Glutamatergic neuron (in vitro differentiated cells): ENCODE data around the gene AMZ2. TPM values are rescaled to one million over a fixed set of nuclear protein-coding genes. Genes with fewer than 3 reads are reported as not detected.
A peak's percentile ranks its signal among the peaks of the same experiment; 100 is the strongest.
"Not testable (repeated sequence)": the region's sequence is repeated elsewhere in the genome, so short reads cannot be mapped to it uniquely, and the experiment has no call there.

ENCODE experiments used
- DNase-seq: peaks from one replicate; pipeline ENCODE4 v3.0.0; 2022
- H3K27ac Mint-ChIP-seq: one replicate; pipeline ENCODE4 v1.8.0; 2020; ENCODE audit warnings: mild to moderate bottlenecking, mixed read lengths, inconsistent platforms; ENCODE audit not compliant: unreplicated experiment
- H3K27me3 Mint-ChIP-seq: one replicate; pipeline ENCODE4 v1.8.0; 2020; ENCODE audit warnings: mild to moderate bottlenecking, moderate library complexity, mixed read lengths, inconsistent platforms; ENCODE audit not compliant: unreplicated experiment
- H3K36me3 Mint-ChIP-seq: one replicate; pipeline ENCODE4 v1.8.0; 2020; ENCODE audit warnings: mild to moderate bottlenecking, mixed read lengths, inconsistent platforms; ENCODE audit not compliant: unreplicated experiment
- H3K4me1 Mint-ChIP-seq: one replicate; pipeline ENCODE4 v1.8.0; 2020; ENCODE audit warnings: mild to moderate bottlenecking, low read depth, mixed read lengths, inconsistent platforms; ENCODE audit not compliant: unreplicated experiment
- H3K4me3 Mint-ChIP-seq: one replicate; pipeline ENCODE4 v1.8.0; 2020; ENCODE audit warnings: mild to moderate bottlenecking, mixed read lengths, inconsistent platforms; ENCODE audit not compliant: unreplicated experiment
- H3K9me3 Mint-ChIP-seq: one replicate; pipeline ENCODE4 v1.8.0; 2020; ENCODE audit warnings: mild to moderate bottlenecking, moderate library complexity, mixed read lengths, inconsistent platforms; ENCODE audit not compliant: unreplicated experiment
- total RNA-seq: library from RNA; stranded (reverse); fragmentation: NEBNext Ultra II Directional; extraction: Animal tissue kit (Norgen Biotek cat#: 25700); gene quantifications from one replicate; pipeline ENCODE4 v1.2.1, GENCODE V29; 2021; ENCODE audit not compliant: unreplicated experiment
- TF ChIP-seq, protein P1 (sequence below): fragments of 200-600 bp; sonication (generic); IDR thresholded peaks from one replicate; pipeline ENCODE4 v1.5.0; 2021; ENCODE audit not compliant: partially characterized antibody, unreplicated experiment

Gene AMZ2
- total RNA-seq, 1 donor from 2014 or later: 68.5 TPM

DNA sequence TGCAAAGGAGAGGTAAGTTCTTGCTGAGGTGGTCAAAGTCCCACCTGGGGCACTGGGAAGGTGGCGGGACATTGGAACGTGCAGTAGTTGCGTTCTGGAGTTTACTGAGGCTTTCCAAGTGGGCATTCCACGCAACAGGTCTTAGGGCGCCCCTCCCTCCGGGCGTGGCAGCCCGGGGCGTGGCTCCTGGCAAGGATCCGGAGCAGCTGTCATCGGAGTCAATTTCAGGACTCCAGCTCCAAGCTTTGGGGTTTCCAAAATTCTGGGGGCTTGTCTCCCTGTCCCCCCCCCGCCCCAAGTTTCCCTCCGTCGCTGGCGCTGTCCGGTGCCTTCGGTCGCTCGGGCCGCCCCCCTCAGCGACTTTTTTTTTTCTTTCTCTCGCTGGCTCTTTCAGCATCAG lies 43.1 kb upstream of the AMZ2 start:
- H3K27me3 Mint-ChIP-seq: peaks cover 13% of the 10 kb centered on the region
- peaks cover 8% of the 10 kb centered on the region for H3K9me3 Mint-ChIP-seq
- no peak for DNase-seq
- H3K4me3 Mint-ChIP-seq: peak overlapping the region; percentile 52
- no peaks in the 10 kb centered on the region for H3K36me3 Mint-ChIP-seq
- H3K4me1 Mint-ChIP-seq: peaks cover 13% of the 10 kb centered on the region
- no peak overlapping the region for H3K27ac Mint-ChIP-seq
- TF ChIP-seq, protein P1, sequence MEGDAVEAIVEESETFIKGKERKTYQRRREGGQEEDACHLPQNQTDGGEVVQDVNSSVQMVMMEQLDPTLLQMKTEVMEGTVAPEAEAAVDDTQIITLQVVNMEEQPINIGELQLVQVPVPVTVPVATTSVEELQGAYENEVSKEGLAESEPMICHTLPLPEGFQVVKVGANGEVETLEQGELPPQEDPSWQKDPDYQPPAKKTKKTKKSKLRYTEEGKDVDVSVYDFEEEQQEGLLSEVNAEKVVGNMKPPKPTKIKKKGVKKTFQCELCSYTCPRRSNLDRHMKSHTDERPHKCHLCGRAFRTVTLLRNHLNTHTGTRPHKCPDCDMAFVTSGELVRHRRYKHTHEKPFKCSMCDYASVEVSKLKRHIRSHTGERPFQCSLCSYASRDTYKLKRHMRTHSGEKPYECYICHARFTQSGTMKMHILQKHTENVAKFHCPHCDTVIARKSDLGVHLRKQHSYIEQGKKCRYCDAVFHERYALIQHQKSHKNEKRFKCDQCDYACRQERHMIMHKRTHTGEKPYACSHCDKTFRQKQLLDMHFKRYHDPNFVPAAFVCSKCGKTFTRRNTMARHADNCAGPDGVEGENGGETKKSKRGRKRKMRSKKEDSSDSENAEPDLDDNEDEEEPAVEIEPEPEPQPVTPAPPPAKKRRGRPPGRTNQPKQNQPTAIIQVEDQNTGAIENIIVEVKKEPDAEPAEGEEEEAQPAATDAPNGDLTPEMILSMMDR: no peak

DNA sequence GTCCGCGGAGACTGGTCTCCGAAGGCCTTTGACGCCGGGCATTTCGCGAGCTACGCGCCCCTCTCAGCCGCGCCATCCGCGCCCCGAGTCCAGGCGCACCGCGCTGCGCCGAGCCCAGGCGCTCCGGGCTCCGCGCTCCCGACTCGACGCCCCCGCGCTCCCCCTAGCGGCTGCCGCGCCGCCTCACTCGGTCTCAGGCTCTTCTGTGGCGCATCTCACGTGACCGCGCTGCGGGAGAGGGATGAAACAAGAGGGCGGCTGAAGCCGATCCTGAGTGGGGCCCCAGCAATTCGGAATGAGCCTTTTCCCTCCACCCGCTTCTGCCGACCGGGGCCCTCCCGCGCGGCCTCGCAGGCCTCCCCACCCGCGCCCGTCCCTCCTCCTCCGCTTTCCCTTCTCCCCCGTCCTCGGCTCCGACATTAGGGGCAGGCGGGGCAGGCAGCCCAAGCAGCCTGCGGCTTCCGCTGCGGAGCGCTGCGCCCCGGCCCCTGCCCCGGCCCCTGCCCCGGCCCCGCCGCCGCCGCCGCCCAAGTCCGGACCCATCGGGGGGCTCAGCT lies 42.5 kb upstream of the AMZ2 start:
- DNase-seq: peak; percentile 91
- H3K36me3 Mint-ChIP-seq: no peaks in the 10 kb centered on the region
- no peak overlapping the region for H3K27ac Mint-ChIP-seq
- peaks cover 8% of the 10 kb centered on the region for H3K9me3 Mint-ChIP-seq
- H3K4me3 Mint-ChIP-seq: peak overlapping the region; percentile 74
- TF ChIP-seq, protein P1: peak; percentile 97
- peaks cover 9% of the 10 kb centered on the region for H3K27me3 Mint-ChIP-seq
- H3K4me1 Mint-ChIP-seq: peaks cover 9% of the 10 kb centered on the region

DNA sequence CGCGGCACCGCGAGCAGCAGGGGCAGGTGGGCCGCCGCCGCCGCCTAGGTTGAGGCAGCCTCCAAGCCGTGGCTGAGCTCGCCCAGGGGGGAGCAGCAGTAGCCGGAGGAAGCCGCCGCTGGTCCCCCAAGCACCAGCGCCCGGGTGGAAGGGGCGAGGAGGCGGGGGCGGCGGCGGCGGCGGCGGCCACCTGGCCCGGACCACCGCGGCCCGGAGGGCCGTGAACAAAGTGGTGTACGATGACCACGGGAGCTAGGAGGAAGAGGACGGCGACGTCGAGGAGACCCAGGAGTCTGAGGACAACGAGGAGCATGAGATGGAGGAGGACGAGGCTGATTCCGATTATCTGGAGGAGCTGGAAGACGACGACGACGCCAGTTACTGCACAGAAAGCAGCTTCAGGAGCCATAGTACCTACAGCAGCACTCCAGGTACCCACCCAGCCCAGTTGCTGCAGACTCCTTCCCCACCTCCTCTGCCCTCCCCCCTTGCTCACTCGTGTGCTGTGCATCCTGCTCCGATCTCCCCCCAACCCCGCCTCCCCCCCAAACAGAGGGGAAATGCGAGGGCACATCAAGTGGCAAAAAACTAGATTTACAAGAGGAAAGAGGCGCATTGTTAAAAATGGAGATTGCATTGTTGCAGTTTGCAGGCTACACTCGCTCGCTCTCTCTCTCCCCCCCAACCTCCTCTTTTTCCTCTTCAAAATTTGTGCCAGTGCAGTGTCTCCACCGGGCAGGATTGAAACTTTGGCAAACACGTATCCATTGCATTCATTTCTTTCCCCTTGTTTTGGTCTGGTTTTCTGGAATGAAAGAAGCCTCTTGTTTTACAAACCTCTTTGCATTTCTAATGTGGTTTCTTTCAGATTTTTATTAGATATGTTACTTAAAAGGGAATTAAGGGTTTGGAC lies 41.8 kb upstream of the AMZ2 start:
- DNase-seq: no peak
- TF ChIP-seq, protein P1: no peak
- Mint-ChIP-seq H3K9me3 (peaks cover 8% of the 10 kb centered on the region), H3K36me3 (no peaks in the 10 kb centered on the region), H3K27ac (peak overlapping the region; percentile 71), H3K4me1 (peaks cover 9% of the 10 kb centered on the region), H3K4me3 (peak overlapping the region; percentile 92), H3K27me3 (peaks cover 6% of the 10 kb centered on the region)

DNA sequence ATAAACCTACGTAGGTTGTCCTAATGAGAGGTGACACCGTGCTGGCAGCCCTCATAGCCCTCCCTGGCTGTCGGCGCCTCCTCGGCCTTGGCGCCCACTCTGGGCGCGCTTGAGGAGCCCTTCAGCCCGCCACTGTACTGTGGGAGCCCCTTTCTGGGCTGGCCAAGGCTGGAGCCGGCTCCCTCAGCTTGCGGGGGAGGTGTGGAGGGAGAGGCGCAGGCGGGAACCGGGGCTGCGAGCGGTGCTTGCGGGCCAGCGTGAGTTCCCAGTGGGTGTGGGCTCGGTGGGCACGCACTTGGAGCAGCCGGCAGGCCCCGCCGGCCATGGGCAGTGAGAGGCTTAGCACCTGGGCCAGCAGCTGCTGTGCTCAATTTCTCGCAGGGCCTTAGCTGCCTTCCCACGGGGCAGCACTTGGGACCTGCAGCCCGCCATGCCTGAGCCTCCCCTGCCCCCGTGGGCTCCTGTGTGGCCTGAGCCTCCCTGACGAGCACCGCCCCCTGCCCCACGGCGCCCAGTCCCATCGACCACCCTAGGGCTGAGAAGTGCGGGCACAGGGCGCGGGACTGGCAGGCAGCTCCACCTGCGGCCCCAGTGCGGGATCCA lies 40.1 kb upstream of the AMZ2 start:
- H3K27me3 Mint-ChIP-seq: peaks cover 6% of the 10 kb centered on the region
- peaks cover 9% of the 10 kb centered on the region for H3K4me1 Mint-ChIP-seq
- no peak for DNase-seq
- H3K4me3 Mint-ChIP-seq: no peak overlapping the region
- TF ChIP-seq, protein P1: no peak
- no peak overlapping the region for H3K27ac Mint-ChIP-seq
- peaks cover 7% of the 10 kb centered on the region for H3K9me3 Mint-ChIP-seq
- H3K36me3 Mint-ChIP-seq: no peaks in the 10 kb centered on the region

DNA sequence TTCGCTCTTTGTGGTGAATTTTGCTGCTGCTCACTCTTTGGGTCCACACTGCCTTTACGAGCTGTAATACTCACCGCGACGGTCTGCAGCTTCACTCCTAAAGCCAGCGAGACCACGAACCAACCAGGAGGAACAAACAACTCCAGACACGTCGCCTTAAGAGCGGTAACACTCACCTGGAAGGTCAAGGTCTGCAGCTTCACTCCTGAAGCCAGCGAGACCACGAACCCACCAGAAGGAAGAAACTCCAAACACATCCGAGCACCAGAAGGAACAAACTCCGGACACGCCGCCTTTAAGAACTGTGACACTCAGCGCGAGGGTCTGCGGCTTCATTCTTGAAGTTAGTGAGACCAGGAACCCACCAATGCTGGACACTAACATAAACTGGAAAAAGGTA lies 39.2 kb upstream of the AMZ2 start:
- H3K27me3 Mint-ChIP-seq, H3K4me3 Mint-ChIP-seq, DNase-seq, H3K36me3 Mint-ChIP-seq, H3K4me1 Mint-ChIP-seq, H3K9me3 Mint-ChIP-seq, H3K27ac Mint-ChIP-seq: not testable (repeated sequence)

DNA sequence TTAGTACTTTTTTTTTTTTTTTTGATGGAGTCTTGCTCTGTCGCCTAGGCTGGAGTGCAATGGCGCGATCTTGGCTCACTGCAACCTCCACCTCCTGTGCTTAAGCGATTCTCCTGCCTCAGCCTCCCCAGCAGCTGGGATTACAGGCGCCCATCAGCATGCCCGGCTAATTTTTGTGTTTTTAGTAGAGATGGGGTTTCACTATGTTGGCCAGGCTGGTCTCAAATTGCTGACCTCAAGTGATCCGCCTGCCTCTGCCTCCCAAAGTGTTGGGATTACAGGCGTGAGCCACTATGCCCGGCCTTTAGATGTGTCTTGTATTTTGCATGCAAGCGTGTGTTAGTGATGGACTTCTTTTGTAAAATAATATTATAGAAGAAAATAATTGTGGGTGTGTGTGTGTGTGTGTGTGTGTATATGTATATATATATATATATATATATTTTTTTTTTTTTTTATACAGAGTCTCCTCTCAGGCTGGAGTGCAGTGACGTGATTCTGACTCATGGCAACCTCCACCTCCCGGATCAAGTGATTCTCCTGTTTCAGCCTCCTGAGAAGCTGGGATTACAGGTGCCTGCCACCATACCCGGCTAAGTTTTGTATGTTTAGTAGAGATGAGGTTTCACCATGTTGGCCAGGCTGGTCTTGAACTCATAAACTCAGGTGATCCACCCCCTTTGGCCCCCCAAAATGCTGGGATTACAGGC lies 38.5 kb upstream of the AMZ2 start:
- not testable (repeated sequence) for H3K4me1 Mint-ChIP-seq, DNase-seq, H3K27me3 Mint-ChIP-seq, H3K9me3 Mint-ChIP-seq, H3K27ac Mint-ChIP-seq, H3K36me3 Mint-ChIP-seq, H3K4me3 Mint-ChIP-seq
